Measurements from ENCODE around the gene GPR158.

Gene GPR158

GRCh38 chr10:25170627-25171026, 4.2 kb upstream of the GPR158 start:
- no peak for ATAC-seq
- no peak for TF ChIP-seq ZNF70 (CRISPR knock-in tag; IDR thresholded peaks at IDR 0.05)
- TF ChIP-seq RARB (CRISPR knock-in tag; IDR thresholded peaks at IDR 0.05), result no peak
- no peak for TF ChIP-seq TOX (CRISPR knock-in tag; IDR thresholded peaks at IDR 0.05; ENCODE audit: borderline replicate concordance)
- TF ChIP-seq OSR1 (CRISPR knock-in tag; IDR thresholded peaks at IDR 0.05), result no peak
- TF ChIP-seq TCF4 (CRISPR knock-in tag; IDR thresholded peaks at IDR 0.05; ENCODE audit: borderline replicate concordance), result no peak
- TF ChIP-seq ZNF8 (CRISPR knock-in tag; IDR thresholded peaks at IDR 0.05), result no peak
- TF ChIP-seq ARNTL (CRISPR knock-in tag; IDR thresholded peaks at IDR 0.05; ENCODE audit: borderline replicate concordance, low read depth), result no peak
- no peak for TF ChIP-seq SNAI2 (CRISPR knock-in tag; IDR thresholded peaks at IDR 0.05)
- TF ChIP-seq, protein P1, sequence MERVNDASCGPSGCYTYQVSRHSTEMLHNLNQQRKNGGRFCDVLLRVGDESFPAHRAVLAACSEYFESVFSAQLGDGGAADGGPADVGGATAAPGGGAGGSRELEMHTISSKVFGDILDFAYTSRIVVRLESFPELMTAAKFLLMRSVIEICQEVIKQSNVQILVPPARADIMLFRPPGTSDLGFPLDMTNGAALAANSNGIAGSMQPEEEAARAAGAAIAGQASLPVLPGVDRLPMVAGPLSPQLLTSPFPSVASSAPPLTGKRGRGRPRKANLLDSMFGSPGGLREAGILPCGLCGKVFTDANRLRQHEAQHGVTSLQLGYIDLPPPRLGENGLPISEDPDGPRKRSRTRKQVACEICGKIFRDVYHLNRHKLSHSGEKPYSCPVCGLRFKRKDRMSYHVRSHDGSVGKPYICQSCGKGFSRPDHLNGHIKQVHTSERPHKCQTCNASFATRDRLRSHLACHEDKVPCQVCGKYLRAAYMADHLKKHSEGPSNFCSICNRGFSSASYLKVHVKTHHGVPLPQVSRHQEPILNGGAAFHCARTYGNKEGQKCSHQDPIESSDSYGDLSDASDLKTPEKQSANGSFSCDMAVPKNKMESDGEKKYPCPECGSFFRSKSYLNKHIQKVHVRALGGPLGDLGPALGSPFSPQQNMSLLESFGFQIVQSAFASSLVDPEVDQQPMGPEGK (CRISPR knock-in tag; IDR thresholded peaks at IDR 0.05; ENCODE audit: borderline replicate concordance), result no peak
- no peak for TF ChIP-seq ZC3H10 (CRISPR knock-in tag; IDR thresholded peaks at IDR 0.05)
- TF ChIP-seq ISL1 (CRISPR knock-in tag; IDR thresholded peaks at IDR 0.05), result no peak
- TF ChIP-seq, protein P2, sequence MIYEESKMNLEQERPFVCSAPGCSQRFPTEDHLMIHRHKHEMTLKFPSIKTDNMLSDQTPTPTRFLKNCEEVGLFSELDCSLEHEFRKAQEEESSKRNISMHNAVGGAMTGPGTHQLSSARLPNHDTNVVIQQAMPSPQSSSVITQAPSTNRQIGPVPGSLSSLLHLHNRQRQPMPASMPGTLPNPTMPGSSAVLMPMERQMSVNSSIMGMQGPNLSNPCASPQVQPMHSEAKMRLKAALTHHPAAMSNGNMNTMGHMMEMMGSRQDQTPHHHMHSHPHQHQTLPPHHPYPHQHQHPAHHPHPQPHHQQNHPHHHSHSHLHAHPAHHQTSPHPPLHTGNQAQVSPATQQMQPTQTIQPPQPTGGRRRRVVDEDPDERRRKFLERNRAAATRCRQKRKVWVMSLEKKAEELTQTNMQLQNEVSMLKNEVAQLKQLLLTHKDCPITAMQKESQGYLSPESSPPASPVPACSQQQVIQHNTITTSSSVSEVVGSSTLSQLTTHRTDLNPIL (CRISPR knock-in tag; IDR thresholded peaks at IDR 0.05; ENCODE audit: low read depth), result no peak
- no peak for TF ChIP-seq POU6F1 (CRISPR knock-in tag; IDR thresholded peaks at IDR 0.05; ENCODE audit: borderline replicate concordance, low read depth)
- TF ChIP-seq ZNF565 (CRISPR knock-in tag; conservative IDR thresholded peaks at IDR 0.05; ENCODE audit: low read depth), result no peak

DNA sequence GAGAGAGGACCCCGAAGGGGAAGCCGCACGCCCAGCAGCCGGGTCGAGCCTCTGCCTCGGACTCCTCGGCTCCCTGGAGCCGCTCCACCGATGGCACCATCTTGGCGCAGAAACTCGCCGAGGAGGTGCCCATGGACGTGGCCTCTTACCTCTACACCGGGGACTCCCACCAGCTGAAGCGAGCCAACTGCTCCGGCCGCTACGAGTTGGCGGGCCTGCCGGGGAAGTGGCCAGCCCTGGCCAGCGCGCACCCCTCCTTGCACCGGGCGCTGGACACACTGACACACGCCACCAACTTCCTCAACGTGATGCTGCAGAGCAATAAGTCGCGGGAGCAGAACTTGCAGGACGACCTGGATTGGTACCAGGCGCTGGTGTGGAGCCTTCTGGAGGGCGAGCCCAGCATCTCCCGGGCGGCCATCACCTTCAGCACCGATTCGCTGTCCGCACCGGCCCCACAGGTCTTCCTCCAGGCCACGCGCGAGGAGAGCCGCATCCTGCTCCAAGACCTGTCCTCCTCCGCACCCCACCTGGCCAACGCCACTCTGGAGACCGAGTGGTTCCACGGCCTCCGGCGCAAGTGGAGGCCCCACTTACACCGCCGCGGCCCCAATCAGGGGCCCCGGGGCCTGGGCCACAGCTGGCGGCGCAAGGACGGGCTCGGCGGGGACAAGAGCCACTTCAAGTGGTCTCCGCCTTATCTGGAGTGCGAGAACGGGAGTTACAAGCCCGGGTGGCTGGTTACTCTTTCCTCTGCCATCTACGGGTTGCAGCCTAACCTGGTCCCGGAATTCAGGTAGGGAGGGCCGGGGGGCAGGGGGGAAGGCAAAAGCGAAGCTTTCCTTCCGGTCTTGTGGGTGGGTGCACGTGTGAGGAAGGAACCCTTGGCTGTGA, 973 bp downstream of the GPR158 start:
- peak; percentile 37; the same call in 2 of the 3 replicates for ATAC-seq
- TF ChIP-seq BACH2 (CRISPR knock-in tag; IDR thresholded peaks at IDR 0.05; ENCODE audit: borderline replicate concordance), result no peak
- TF ChIP-seq ESRRG (CRISPR knock-in tag; IDR thresholded peaks at IDR 0.05), result no peak
- TF ChIP-seq ZC3H10 (CRISPR knock-in tag; IDR thresholded peaks at IDR 0.05), result no peak
- TF ChIP-seq CSRNP3 (CRISPR knock-in tag; IDR thresholded peaks at IDR 0.05), result no peak
- TF ChIP-seq, protein P1 (CRISPR knock-in tag; IDR thresholded peaks at IDR 0.05; ENCODE audit: borderline replicate concordance), result no peak
- TF ChIP-seq TCF4 (CRISPR knock-in tag; IDR thresholded peaks at IDR 0.05; ENCODE audit: borderline replicate concordance), result no peak
- no peak for TF ChIP-seq TOX (CRISPR knock-in tag; IDR thresholded peaks at IDR 0.05; ENCODE audit: borderline replicate concordance)
- no peak for TF ChIP-seq ZNF70 (CRISPR knock-in tag; IDR thresholded peaks at IDR 0.05)
- TF ChIP-seq POU6F1 (CRISPR knock-in tag; IDR thresholded peaks at IDR 0.05; ENCODE audit: borderline replicate concordance, low read depth), result no peak
- TF ChIP-seq ZNF565 (CRISPR knock-in tag; conservative IDR thresholded peaks at IDR 0.05; ENCODE audit: low read depth), result no peak
- no peak for TF ChIP-seq SNAI2 (CRISPR knock-in tag; IDR thresholded peaks at IDR 0.05)
- no peak for TF ChIP-seq ISL1 (CRISPR knock-in tag; IDR thresholded peaks at IDR 0.05)
- TF ChIP-seq, protein P3, sequence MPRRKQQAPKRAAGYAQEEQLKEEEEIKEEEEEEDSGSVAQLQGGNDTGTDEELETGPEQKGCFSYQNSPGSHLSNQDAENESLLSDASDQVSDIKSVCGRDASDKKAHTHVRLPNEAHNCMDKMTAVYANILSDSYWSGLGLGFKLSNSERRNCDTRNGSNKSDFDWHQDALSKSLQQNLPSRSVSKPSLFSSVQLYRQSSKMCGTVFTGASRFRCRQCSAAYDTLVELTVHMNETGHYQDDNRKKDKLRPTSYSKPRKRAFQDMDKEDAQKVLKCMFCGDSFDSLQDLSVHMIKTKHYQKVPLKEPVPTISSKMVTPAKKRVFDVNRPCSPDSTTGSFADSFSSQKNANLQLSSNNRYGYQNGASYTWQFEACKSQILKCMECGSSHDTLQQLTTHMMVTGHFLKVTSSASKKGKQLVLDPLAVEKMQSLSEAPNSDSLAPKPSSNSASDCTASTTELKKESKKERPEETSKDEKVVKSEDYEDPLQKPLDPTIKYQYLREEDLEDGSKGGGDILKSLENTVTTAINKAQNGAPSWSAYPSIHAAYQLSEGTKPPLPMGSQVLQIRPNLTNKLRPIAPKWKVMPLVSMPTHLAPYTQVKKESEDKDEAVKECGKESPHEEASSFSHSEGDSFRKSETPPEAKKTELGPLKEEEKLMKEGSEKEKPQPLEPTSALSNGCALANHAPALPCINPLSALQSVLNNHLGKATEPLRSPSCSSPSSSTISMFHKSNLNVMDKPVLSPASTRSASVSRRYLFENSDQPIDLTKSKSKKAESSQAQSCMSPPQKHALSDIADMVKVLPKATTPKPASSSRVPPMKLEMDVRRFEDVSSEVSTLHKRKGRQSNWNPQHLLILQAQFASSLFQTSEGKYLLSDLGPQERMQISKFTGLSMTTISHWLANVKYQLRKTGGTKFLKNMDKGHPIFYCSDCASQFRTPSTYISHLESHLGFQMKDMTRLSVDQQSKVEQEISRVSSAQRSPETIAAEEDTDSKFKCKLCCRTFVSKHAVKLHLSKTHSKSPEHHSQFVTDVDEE (CRISPR knock-in tag; IDR thresholded peaks at IDR 0.05), result no peak
- TF ChIP-seq ZNF8 (CRISPR knock-in tag; IDR thresholded peaks at IDR 0.05), result no peak
- no peak for TF ChIP-seq ZFP3 (CRISPR knock-in tag; IDR thresholded peaks at IDR 0.05)
- TF ChIP-seq OSR1 (CRISPR knock-in tag; IDR thresholded peaks at IDR 0.05), result no peak
- no peak for TF ChIP-seq ARNTL (CRISPR knock-in tag; IDR thresholded peaks at IDR 0.05; ENCODE audit: borderline replicate concordance, low read depth)
- TF ChIP-seq, protein P2 (CRISPR knock-in tag; IDR thresholded peaks at IDR 0.05; ENCODE audit: low read depth), result no peak
